ENCODE measurements around the gene MYO5B.

- no peak for TF ChIP-seq CTCF (conservative IDR thresholded peaks at IDR 0.05 in 1 of 2, IDR thresholded peaks at IDR 0.05 in 1 of 2; ENCODE audit: extremely low read depth in 1 of 2, insufficient read depth in 1 of 2, low read depth in 1 of 2, low read length in 2 of 2)
- no peak for TF ChIP-seq EZH2 (IDR thresholded peaks at IDR 0.05; ENCODE audit: borderline replicate concordance, low read length)
Observed at GRCh38 chr18:50127516-50128210, 67.3 kb downstream of the MYO5B start.

Measured in mammary epithelial cell (primary cell).